Common myeloid progenitor, CD34-positive (primary cell): ENCODE measurements around the gene EFNA5.

Source experiments
- CTCF ChIA-PET: fragments of 350-600 bp; sonication (Branson Sonifier 250); formaldehyde crosslinking; loops from one replicate; lab custom pipeline; 2021; ENCODE audit warnings: antibody characterized with exemption; lab: Charles Lee
- POLR2A ChIA-PET: fragments of 350-600 bp; sonication (Branson Sonifier 250); formaldehyde crosslinking; loops from one replicate; lab custom pipeline; 2021; ENCODE audit warnings: antibody characterized with exemption; lab: Charles Lee
- DNase-seq, 3 donors: peaks; one replicate each; pipeline versions ENCODE4 v3.0.0 to v3.0.0-alpha.2; 2013
- H3K27ac ChIP-seq, 2 experiments: 1 replicate in 1 of 2; 2 replicates in 1 of 2; pipeline ENCODE4 v1.7.0; 2013; ENCODE audit warnings: inconsistent platforms in 2 of 2, low read length in 2 of 2, mild to moderate bottlenecking in 2 of 2, low read depth in 1 of 2, moderate library complexity in 1 of 2; ENCODE audit not compliant: severe bottlenecking in 2 of 2, insufficient read depth in 1 of 2, poor library complexity in 1 of 2
- H3K27me3 ChIP-seq, 5 experiments: replicated peaks in 2 of 5; 1 replicate in 3 of 5; 2 replicates in 2 of 5; pipeline versions ENCODE4 v1.6.1 to v1.7.0; 2013; ENCODE audit warnings: low read length in 4 of 5, mild to moderate bottlenecking in 2 of 5, moderate library complexity in 2 of 5, inconsistent platforms in 1 of 5; ENCODE audit not compliant: insufficient read depth in 5 of 5, control insufficient read depth in 4 of 5
- H3K36me3 ChIP-seq, 4 experiments: 1 replicate in 2 of 4; 2 replicates in 2 of 4; pipeline versions ENCODE4 v1.6.1 to v1.7.0; 2013; ENCODE audit warnings: low read length in 3 of 4, control low read depth in 1 of 4, mild to moderate bottlenecking in 1 of 4; ENCODE audit not compliant: control insufficient read depth in 4 of 4, insufficient read depth in 4 of 4
- H3K4me1 ChIP-seq, 4 experiments: 1 replicate in 3 of 4; 2 replicates in 1 of 4; pipeline versions ENCODE4 v1.6.1 to v1.7.1; 2013; ENCODE audit warnings: low read length in 3 of 4, mild to moderate bottlenecking in 3 of 4, control low read depth in 1 of 4, inconsistent platforms in 1 of 4, moderate library complexity in 1 of 4; ENCODE audit not compliant: control insufficient read depth in 4 of 4, insufficient read depth in 4 of 4; ENCODE audit errors: control extremely low read depth in 1 of 4
- H3K4me3 ChIP-seq, 7 experiments: 1 replicate in 4 of 7; 2 replicates in 3 of 7; pipeline versions ENCODE4 v1.5.1 to v1.7.0; 2013; ENCODE audit warnings: mild to moderate bottlenecking in 7 of 7, low read length in 6 of 7, moderate library complexity in 6 of 7, inconsistent platforms in 2 of 7, low read depth in 2 of 7, control low read depth in 1 of 7; ENCODE audit not compliant: insufficient read depth in 4 of 7, control insufficient read depth in 1 of 7; ENCODE audit errors: extremely low read depth in 1 of 7
- H3K9me3 ChIP-seq, 5 experiments: 1 replicate in 4 of 5; 2 replicates in 1 of 5; pipeline versions ENCODE4 v1.6.1 to v1.7.1; 2013; ENCODE audit warnings: low read length in 4 of 5, mild to moderate bottlenecking in 2 of 5, inconsistent platforms in 1 of 5, low read depth in 1 of 5, moderate library complexity in 1 of 5; ENCODE audit not compliant: control insufficient read depth in 4 of 5, insufficient read depth in 2 of 5; ENCODE audit errors: control extremely low read depth in 1 of 5
- WGBS: methylation state at CpG from one replicate; pipeline ENCODE4 v1.1.5; 2013; ENCODE audit not compliant: insufficient coverage; 5-methylcytosine and 5-hydroxymethylcytosine counted together

The EFNA5 gene

GRCh38 chr5:107557051-107557658 lies 113.6 kb downstream of the EFNA5 start:
- WGBS: 74% methylated on average over 9 of the region's 11 CpGs

GRCh38 chr5:107556575-107556974 lies 114.2 kb downstream of the EFNA5 start:
- no peak overlapping the region for H3K4me3 ChIP-seq
- WGBS: 100% methylated on average over 3 of the region's 7 CpGs
- H3K27ac ChIP-seq: no peak overlapping the region
- no peak for DNase-seq
- ChIA-PET POLR2A (no interaction called here), CTCF (interaction anchor here (0.8 to 3.1 kb wide), 3 partner anchors 9 to 15 kb away, joined by 3 to 9 read pairs (median 3); no protein-coding TSS in a partner anchor)
- no peaks in the 10 kb centered on the region for H3K4me1 ChIP-seq
- H3K9me3 ChIP-seq: no peaks in the 10 kb centered on the region
- no peaks in the 10 kb centered on the region for H3K27me3 ChIP-seq
- no peaks in the 10 kb centered on the region for H3K36me3 ChIP-seq

More at GRCh38 chr5:107557051-107557658, 113.6 kb downstream of the EFNA5 start:
- Histone ChIP-seq H3K27ac (no peak overlapping the region), H3K4me1 (no peaks in the 10 kb centered on the region), H3K36me3 (no peaks in the 10 kb centered on the region), H3K27me3 (no peaks in the 10 kb centered on the region), H3K9me3 (no peaks in the 10 kb centered on the region), H3K4me3 (no peak overlapping the region)
- CTCF ChIA-PET: interaction anchor here (0.8 to 3.1 kb wide), 2 partner anchors 10 to 15 kb away, joined by 3 to 9 read pairs; no protein-coding TSS in a partner anchor
- POLR2A ChIA-PET: no interaction called here
- DNase-seq: peak in 1 of 3 donors; percentile 19

- CTCF ChIA-PET: interaction anchor here (0.9 to 3.1 kb wide), 3 partner anchors 8 to 17 kb away, joined by 3 to 9 read pairs (median 3); no protein-coding TSS in a partner anchor
- Histone ChIP-seq H3K27ac (no peak overlapping the region), H3K27me3 (no peaks in the 10 kb centered on the region), H3K4me1 (no peaks in the 10 kb centered on the region), H3K36me3 (no peaks in the 10 kb centered on the region), H3K9me3 (no peaks in the 10 kb centered on the region), H3K4me3 (no peak overlapping the region)
- 100% methylated on average over 3 of the region's 4 CpGs for WGBS
- POLR2A ChIA-PET: no interaction called here
- no peak for DNase-seq
Measured at GRCh38 chr5:107555425-107556090, 115.2 kb downstream of the EFNA5 start.

- POLR2A ChIA-PET: no interaction called here
Measured at GRCh38 chr5:107554776-107555424, 115.8 kb downstream of the EFNA5 start.

GRCh38 chr5:107553117-107553555 lies 117.6 kb downstream of the EFNA5 start:
- CTCF ChIA-PET: interaction anchor here (1.8 kb wide), 1 partner anchor 13 kb away, joined by 6 read pairs; no protein-coding TSS in a partner anchor
- POLR2A ChIA-PET: no interaction called here
- no peak for DNase-seq
- H3K4me3 ChIP-seq: no peak overlapping the region
- 100% methylated on average over 4 of the region's 7 CpGs for WGBS
- H3K4me1 ChIP-seq: no peaks in the 10 kb centered on the region
- no peaks in the 10 kb centered on the region for H3K36me3 ChIP-seq
- H3K9me3 ChIP-seq: no peaks in the 10 kb centered on the region
- H3K27me3 ChIP-seq: no peaks in the 10 kb centered on the region
- no peak overlapping the region for H3K27ac ChIP-seq

More at GRCh38 chr5:107554776-107555424, 115.8 kb downstream of the EFNA5 start:
- CTCF ChIA-PET: interaction anchor here (1.4 kb wide), 1 partner anchor 18 kb away, joined by 3 read pairs; no protein-coding TSS in a partner anchor
- H3K27ac ChIP-seq: no peak overlapping the region
- H3K4me1 ChIP-seq: no peaks in the 10 kb centered on the region
- no peak overlapping the region for H3K4me3 ChIP-seq
- no peaks in the 10 kb centered on the region for H3K36me3 ChIP-seq
- DNase-seq: no peak
- no peaks in the 10 kb centered on the region for H3K27me3 ChIP-seq
- H3K9me3 ChIP-seq: no peaks in the 10 kb centered on the region
- WGBS: 100% methylated on average over 5 of the region's 7 CpGs

GRCh38 chr5:107551088-107551487 lies 119.6 kb downstream of the EFNA5 start:
- Histone ChIP-seq H3K27me3 (no peaks in the 10 kb centered on the region), H3K4me3 (no peak overlapping the region), H3K36me3 (no peaks in the 10 kb centered on the region), H3K9me3 (no peaks in the 10 kb centered on the region), H3K4me1 (no peaks in the 10 kb centered on the region), H3K27ac (no peak overlapping the region)
- no peak for DNase-seq
- CTCF ChIA-PET: interaction anchor here (1.0 kb wide), 1 partner anchor 20 kb away, joined by 5 read pairs; no protein-coding TSS in a partner anchor
- 100% methylated on average over 1 of the region's 3 CpGs for WGBS
- POLR2A ChIA-PET: interaction anchor here (0.6 to 1.1 kb wide), 3 partner anchors 9 to 768 kb away, joined by 4 to 6 read pairs (median 5); no protein-coding TSS in a partner anchor
